ENCODE results near the gene PPP1R13B. TPM values are rescaled to one million over a fixed set of nuclear protein-coding genes. Genes with fewer than 3 reads are reported as not detected.
A peak's percentile ranks its signal among the peaks of the same experiment; 100 is the strongest.

PPP1R13B gene
- total RNA-seq, 4 donors from 2014 or later, result 12.7 to 25.0 (median 20.6) TPM

GRCh38 chr14:103739793-103740501, 107.4 kb downstream of the PPP1R13B start:
- WGBS, 2 donors, result 89% methylated on average over 6 of the region's 30 CpGs; no CpG with 5 or more reads in 1 of the 2 donors
- TF ChIP-seq POLR2A (IDR thresholded peaks at IDR 0.05) (no peak), CTCF (IDR thresholded peaks at IDR 0.05) (no peak)
- DNase-seq, result no peak
- H3K4me3 ChIP-seq, result no peak overlapping the region
- peak overlapping the region in 1 of 4 donors; percentile 92 for H3K27ac ChIP-seq
- peaks cover 8 to 98% (median 23%) of the 10 kb centered on the region in 3 donors for H3K36me3 ChIP-seq
- no peaks in the 10 kb centered on the region for H3K9me3 ChIP-seq
- peaks cover 22 to 50% (median 29%) of the 10 kb centered on the region in 3 donors for H3K4me1 ChIP-seq
- H3K27me3 ChIP-seq, result no peaks in the 10 kb centered on the region
- intact Hi-C loops (cut with DNase I), result no loop called here

- H3K36me3 ChIP-seq, result peaks cover 8 to 98% (median 24%) of the 10 kb centered on the region in 3 donors
- H3K4me3 ChIP-seq, result no peak overlapping the region
- no peaks in the 10 kb centered on the region for H3K9me3 ChIP-seq
- intact Hi-C loops (cut with DNase I), result no loop called here
- no peak for TF ChIP-seq POLR2A (IDR thresholded peaks at IDR 0.05)
- no peak for TF ChIP-seq CTCF (IDR thresholded peaks at IDR 0.05)
- H3K27me3 ChIP-seq, result no peaks in the 10 kb centered on the region
- peaks cover 23 to 55% (median 34%) of the 10 kb centered on the region in 3 donors for H3K4me1 ChIP-seq
- WGBS, 2 donors, result 82 to 94% methylated on average over 3 to 4 of the region's 6 CpGs
- no peak for DNase-seq
- peak overlapping the region in 2 of 4 donors; percentile 29 to 92 for H3K27ac ChIP-seq
Observed at GRCh38 chr14:103739466-103739792, 107.9 kb downstream of the PPP1R13B start.

DNA sequence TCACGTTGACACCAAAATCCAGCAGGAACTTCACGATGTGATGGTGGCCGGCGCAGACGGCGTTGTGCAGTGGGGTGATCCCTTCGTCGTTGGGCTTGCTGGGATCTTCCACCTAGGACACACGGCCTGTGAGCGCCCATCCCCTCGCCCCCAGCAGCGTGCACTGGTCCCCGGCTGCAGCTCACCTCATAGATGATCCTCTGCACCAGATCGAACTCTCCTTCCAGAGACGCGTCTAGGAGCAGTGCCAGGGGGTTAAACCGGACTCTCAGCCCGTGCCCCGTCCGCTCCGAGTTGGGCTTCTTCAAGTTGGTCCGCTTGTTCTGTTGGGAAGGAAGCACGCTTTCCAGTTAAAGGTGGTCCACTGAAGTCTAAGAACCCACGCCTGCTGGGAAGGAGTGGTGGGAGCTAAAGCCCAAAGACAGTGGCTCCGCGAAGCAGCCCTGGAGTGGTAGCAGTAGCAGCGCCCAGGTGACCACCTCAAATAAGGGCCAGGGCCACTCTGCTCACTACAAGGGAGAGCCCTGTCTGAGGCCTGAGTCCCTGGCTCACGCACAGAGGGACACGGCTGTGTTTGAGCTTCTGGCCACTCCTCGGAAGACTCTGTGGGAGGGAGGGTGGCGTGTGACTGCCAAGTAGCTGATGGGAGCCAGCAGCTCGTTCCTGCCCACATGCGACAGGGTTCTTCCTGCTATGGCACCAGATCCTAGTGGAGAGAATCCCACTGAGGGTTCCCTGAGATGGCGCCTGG, 108.5 kb downstream of the PPP1R13B start:
- Histone ChIP-seq H3K4me3 (no peak overlapping the region), H3K9me3 (no peaks in the 10 kb centered on the region), H3K4me1 (peaks cover 23 to 61% (median 39%) of the 10 kb centered on the region in 3 donors), H3K27ac (peak overlapping the region in 2 of 4 donors; percentile 29 to 92), H3K27me3 (no peaks in the 10 kb centered on the region), H3K36me3 (peaks cover 8 to 99% (median 30%) of the 10 kb centered on the region in 3 donors)
- 75 to 81% methylated on average over 22 of the region's 34 CpGs for WGBS, 2 donors
- intact Hi-C loops (cut with DNase I), result no loop called here
- DNase-seq, result no peak
- TF ChIP-seq CTCF (IDR thresholded peaks at IDR 0.05) (no peak), POLR2A (IDR thresholded peaks at IDR 0.05) (no peak)

- no peaks in the 10 kb centered on the region for H3K9me3 ChIP-seq
- TF ChIP-seq POLR2A (IDR thresholded peaks at IDR 0.05), result no peak
- TF ChIP-seq CTCF (IDR thresholded peaks at IDR 0.05), result no peak
- no peaks in the 10 kb centered on the region for H3K27me3 ChIP-seq
- DNase-seq, result no peak
- H3K36me3 ChIP-seq, result peaks cover 8 to 99% (median 30%) of the 10 kb centered on the region in 3 donors
- WGBS, 2 donors, result 77 to 81% methylated on average over 10 of the region's 10 CpGs
- peaks cover 23 to 68% (median 46%) of the 10 kb centered on the region in 3 donors for H3K4me1 ChIP-seq
- intact Hi-C loops (cut with DNase I), result no loop called here
- H3K4me3 ChIP-seq, result no peak overlapping the region
- peak overlapping the region in 2 of 4 donors; percentile 50 to 92 for H3K27ac ChIP-seq
Observed at GRCh38 chr14:103738166-103738565, 109.2 kb downstream of the PPP1R13B start.

Measured in esophagus squamous epithelium (tissue), 5 donors.